ENCODE results near the gene TTC38.

TTC38 gene

DNA sequence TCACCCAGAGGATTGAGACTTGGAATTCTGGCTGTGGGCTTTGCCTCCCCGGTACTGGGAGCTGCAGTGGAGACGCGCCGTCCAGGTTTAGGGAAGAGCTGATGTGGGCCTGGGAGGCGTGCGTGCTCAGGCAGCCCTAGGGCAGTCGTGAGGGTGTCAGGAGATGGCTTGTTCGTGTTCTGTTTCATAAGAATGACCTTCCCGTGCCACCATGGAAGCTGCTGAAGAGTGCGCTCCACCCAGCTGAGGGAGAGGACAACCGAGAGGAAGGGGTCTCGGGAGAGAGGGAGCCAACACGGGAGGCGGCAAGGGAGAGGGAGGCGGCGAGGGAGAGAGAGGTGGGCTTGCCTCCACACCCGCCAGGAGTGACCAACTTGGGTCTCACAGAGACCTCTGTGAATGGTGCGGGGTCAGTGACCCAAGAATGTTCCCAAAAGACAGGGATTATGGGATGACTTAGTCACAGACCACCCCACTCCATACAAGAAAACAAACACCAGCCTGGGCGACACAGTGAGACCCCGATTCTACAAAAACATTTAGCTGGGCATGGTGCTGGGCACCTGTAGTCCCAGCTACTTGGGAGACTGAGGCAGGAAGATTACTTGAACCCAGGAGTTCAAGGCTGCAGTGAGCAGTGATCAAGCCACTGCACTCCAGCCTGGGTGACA lies 53.0 kb downstream of the TTC38 start:
- ChIA-PET POLR2A (no interaction called here), CTCF (interaction anchor here (1.1 to 1.4 kb wide), 2 partner anchors 10 to 204 kb away, joined by 3 to 5 read pairs; no protein-coding TSS in a partner anchor)
- TF ChIP-seq, protein P1, sequence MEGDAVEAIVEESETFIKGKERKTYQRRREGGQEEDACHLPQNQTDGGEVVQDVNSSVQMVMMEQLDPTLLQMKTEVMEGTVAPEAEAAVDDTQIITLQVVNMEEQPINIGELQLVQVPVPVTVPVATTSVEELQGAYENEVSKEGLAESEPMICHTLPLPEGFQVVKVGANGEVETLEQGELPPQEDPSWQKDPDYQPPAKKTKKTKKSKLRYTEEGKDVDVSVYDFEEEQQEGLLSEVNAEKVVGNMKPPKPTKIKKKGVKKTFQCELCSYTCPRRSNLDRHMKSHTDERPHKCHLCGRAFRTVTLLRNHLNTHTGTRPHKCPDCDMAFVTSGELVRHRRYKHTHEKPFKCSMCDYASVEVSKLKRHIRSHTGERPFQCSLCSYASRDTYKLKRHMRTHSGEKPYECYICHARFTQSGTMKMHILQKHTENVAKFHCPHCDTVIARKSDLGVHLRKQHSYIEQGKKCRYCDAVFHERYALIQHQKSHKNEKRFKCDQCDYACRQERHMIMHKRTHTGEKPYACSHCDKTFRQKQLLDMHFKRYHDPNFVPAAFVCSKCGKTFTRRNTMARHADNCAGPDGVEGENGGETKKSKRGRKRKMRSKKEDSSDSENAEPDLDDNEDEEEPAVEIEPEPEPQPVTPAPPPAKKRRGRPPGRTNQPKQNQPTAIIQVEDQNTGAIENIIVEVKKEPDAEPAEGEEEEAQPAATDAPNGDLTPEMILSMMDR (IDR thresholded peaks at IDR 0.05; ENCODE audit: control extremely low read depth, extremely low read depth, low read depth, missing control alignments): no peak
- no peak for DNase-seq (ENCODE audit: extremely low spot score)

DNA sequence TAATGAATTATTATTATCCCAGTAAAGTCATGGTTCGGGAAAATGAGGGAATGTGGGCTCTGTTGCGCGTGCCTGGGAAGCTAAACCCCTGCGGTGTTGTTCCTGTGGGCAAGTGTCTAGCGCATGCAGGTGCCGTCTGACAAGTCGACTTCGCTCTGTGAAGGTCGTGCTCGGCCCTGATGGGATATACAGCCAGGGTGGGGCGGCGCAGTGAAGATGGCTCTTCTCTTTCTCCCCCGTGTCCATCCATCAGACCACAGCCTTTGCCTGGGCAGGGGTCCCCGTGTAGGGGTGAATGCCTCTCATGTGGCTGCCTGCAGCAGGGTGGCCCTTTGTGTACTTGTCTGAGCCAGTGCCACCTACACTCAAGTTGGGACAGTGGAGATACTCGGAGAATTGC lies 54.9 kb downstream of the TTC38 start:
- CTCF ChIA-PET: interaction anchor here (1.9 kb wide), 1 partner anchor 201 kb away, joined by 4 read pairs; no protein-coding TSS in a partner anchor
- DNase-seq (ENCODE audit: extremely low spot score): no peak

DNA sequence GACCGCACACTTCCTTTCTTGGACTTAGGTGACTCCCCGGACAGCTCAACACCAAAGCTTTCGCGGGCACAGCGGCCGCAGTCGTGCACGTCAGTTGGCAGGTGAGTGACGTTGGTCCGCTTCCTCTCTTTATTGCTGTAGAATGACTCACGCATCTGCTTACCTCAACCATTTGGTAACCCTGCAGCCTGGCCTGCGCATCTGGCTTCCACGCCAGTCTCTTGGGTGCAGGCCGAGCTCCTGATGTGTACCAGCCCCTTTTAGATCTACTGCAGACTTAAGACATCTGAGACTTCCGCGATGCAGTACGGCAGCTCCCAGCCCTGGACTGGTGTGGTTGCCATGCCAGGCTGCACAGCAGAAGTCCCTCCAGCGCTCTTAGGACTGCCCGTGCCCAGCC lies 55.4 kb downstream of the TTC38 start:
- ChIA-PET CTCF (interaction anchor here (1.7 to 1.9 kb wide), 2 partner anchors 44 to 201 kb away, joined by 3 to 4 read pairs; no protein-coding TSS in a partner anchor), POLR2A (no interaction called here)
- TF ChIP-seq, protein P1 (IDR thresholded peaks at IDR 0.05; ENCODE audit: control extremely low read depth, extremely low read depth, low read depth, missing control alignments): no peak
- DNase-seq (ENCODE audit: extremely low spot score): no peak

More for the DNA sequence above, 54.9 kb downstream of the TTC38 start:
- POLR2A ChIA-PET: no interaction called here
- TF ChIP-seq, protein P1 (IDR thresholded peaks at IDR 0.05; ENCODE audit: control extremely low read depth, extremely low read depth, low read depth, missing control alignments): no peak

DNA sequence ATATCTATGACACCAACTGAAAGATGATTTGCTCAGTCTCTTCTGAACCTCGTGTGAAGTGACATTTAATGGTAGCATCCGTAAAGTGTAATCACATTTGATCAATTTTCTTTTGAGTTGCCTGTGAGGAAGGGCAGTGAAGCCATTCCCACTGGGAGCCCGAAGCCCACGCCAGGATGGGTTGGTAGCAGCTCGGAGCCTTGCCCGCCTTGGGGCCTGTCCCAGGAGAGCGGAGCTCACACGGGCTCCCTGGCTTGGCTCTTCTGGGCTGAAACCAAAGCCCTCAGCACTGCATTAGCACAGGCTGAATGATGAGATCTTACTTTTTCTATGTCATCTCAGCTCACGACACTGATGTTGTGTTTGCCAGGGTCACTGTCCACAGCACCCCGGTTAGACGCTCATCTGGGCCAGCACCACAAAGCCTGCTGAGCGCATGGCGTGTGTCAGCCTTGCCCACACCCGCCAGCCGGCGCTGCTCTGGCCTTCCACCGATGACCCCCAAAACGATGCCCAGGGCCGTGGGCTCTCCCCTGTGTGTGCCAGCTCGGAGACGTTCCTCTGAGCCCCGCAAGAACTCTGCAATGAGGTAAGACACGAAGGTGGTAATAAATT lies 58.4 kb downstream of the TTC38 start:
- no peak for DNase-seq (ENCODE audit: extremely low spot score)
- CTCF ChIA-PET: interaction anchor here (2.3 kb wide), 1 partner anchor 10 kb away, joined by 5 read pairs; no protein-coding TSS in a partner anchor
- POLR2A ChIA-PET: no interaction called here
- TF ChIP-seq, protein P1 (IDR thresholded peaks at IDR 0.05; ENCODE audit: control extremely low read depth, extremely low read depth, low read depth, missing control alignments): no peak

DNA sequence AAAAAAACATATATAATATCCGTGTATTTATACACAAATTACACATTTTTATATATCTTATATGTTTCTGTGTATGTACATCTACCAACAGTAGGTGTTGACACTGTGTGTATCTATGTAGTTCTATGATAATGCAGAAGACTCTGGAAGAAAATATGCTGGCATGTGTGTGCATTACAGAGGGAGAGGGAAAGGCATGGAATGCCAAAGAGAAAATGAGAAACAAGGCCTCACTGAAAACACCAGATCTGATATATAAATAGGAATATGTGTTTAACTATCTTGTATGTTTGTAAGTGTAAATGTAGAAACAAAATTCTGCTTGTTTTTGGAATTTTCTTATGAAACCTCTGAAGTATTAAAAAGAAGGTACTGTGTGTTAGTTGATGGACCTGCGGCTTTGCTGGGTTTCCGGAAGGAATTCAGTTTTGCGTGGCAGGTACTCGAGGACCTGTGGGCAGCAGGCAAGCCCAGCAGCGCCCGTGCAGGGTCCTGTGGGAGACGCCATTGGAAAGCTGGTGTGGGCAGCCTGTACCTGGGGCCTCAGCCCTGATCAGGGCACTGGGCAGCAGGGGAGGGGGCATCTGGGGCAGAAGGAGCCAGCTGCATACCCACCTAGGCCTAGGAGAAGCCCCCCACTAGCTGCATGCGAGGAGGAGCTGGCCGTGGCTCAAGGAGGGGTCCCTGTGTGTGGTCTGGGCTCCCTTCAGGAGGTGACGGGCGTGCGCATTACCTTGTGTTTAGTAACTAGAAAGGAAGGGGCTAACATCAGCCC lies 60.1 kb downstream of the TTC38 start:
- ChIA-PET CTCF (interaction anchor here (0.9 to 2.9 kb wide), 2 partner anchors 11 to 15 kb away, joined by 3 to 10 read pairs; no protein-coding TSS in a partner anchor), POLR2A (no interaction called here)
- TF ChIP-seq, protein P1 (IDR thresholded peaks at IDR 0.05; ENCODE audit: control extremely low read depth, extremely low read depth, low read depth, missing control alignments): no peak
- DNase-seq (ENCODE audit: extremely low spot score): no peak

DNA sequence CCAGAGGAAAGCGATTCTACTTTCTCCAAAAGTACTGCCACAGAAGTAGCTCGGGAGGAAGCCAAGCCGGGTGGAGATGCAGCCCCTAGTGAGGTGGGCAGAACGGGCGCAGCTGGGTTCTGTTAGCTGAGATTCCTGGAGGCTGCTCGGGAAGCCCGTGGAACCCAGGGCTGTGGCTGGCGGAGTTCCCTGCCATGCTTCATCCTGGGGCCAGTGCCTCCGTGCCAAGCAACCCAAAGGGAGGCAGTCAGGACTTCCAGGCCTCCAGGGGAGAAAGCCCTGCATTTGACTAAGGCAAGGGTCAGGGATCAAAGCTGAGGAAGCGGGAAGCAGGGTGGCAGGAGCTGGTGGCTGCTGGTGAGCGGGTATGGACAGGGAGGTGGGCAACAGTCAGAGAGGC lies 61.0 kb downstream of the TTC38 start:
- TF ChIP-seq, protein P1 (IDR thresholded peaks at IDR 0.05; ENCODE audit: control extremely low read depth, extremely low read depth, low read depth, missing control alignments): no peak
- ChIA-PET POLR2A (no interaction called here), CTCF (interaction anchor here (0.9 to 2.9 kb wide), 3 partner anchors 12 to 16 kb away, joined by 3 to 10 read pairs (median 3); no protein-coding TSS in a partner anchor)
- DNase-seq (ENCODE audit: extremely low spot score): no peak

All from GM10248 (cell line).